ENCODE data around the gene PARD6G.

PARD6G gene

DNA sequence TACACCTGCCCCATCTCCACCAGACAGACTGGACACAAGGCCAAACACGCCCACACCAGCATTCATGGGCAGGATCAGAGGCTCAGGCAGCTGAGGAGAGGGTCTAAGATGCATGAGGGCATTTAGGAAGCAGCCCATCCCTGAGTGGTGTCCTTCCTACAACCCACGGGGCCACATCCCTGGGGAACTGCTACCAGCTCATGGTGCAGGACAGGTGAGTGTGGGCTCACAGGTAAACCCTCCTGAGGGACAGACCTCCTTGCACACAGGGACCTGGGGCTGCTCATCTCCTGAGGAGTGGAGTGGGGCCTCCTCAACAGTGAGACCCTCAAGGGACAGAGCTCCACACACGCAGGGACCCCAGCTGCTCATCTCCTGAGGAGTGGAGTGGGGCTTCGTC is 14.6 kb downstream of the PARD6G start:
- H3K4me3 ChIP-seq (ENCODE audit: low read depth, low read length): no peak overlapping the region
- DNase-seq (ENCODE audit: low read depth, low spot score): no peak
- TF ChIP-seq, protein P1, sequence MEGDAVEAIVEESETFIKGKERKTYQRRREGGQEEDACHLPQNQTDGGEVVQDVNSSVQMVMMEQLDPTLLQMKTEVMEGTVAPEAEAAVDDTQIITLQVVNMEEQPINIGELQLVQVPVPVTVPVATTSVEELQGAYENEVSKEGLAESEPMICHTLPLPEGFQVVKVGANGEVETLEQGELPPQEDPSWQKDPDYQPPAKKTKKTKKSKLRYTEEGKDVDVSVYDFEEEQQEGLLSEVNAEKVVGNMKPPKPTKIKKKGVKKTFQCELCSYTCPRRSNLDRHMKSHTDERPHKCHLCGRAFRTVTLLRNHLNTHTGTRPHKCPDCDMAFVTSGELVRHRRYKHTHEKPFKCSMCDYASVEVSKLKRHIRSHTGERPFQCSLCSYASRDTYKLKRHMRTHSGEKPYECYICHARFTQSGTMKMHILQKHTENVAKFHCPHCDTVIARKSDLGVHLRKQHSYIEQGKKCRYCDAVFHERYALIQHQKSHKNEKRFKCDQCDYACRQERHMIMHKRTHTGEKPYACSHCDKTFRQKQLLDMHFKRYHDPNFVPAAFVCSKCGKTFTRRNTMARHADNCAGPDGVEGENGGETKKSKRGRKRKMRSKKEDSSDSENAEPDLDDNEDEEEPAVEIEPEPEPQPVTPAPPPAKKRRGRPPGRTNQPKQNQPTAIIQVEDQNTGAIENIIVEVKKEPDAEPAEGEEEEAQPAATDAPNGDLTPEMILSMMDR (IDR thresholded peaks at IDR 0.05; ENCODE audit: low read depth, low read length): no peak
- in situ Hi-C loops (cut with HindIII; ENCODE audit: low sequenced_read_pairs): no loop called here

DNA sequence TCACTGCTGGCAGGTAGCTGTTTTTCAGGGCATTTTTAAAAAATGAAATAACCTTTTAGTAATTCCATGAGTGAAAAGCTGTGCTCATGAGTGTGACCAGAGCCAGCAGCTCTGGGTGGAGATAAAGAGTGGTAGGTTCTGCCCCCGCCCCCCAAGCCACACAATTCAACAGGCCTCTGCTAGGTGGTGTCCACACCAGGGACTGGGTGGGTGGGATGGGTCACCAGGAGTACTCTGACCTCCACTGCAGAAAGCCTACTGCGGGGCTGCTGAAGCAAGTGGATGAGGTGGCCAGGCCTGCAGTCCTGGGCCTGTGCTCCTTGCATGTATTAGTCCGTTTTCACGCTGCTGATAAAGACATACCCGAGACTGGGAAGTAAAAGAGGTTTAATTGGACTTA is 15.3 kb downstream of the PARD6G start:
- TF ChIP-seq, protein P1 (IDR thresholded peaks at IDR 0.05; ENCODE audit: low read depth, low read length): no peak
- in situ Hi-C loops (cut with HindIII; ENCODE audit: low sequenced_read_pairs): no loop called here
- DNase-seq (ENCODE audit: low read depth, low spot score): no peak

DNA sequence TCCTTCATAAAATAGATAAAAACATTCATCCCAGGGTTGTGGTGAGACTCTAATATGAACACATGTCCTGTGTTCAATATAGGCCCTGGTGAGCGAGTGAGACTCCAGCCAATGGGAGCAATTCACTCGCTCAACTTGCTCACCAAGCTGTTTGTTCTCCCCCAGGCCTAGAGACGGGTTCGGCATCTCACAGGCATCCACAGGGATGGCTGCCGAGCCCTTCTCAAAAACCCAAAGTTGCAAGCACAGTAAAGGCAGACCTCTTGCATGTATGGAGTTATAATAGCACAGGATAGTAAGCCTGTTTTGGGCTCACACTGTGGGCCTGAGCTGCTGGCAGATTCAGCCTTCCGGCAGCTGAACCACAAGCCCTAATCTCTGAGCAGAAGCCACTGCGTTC is 15.7 kb downstream of the PARD6G start:
- in situ Hi-C loops (cut with HindIII; ENCODE audit: low sequenced_read_pairs): no loop called here
- TF ChIP-seq, protein P1 (IDR thresholded peaks at IDR 0.05; ENCODE audit: low read depth, low read length): no peak
- DNase-seq (ENCODE audit: low read depth, low spot score): no peak
- no peak overlapping the region for H3K4me3 ChIP-seq (ENCODE audit: low read depth, low read length)

More for the DNA sequence above, 15.3 kb downstream of the PARD6G start:
- H3K4me3 ChIP-seq (ENCODE audit: low read depth, low read length): no peak overlapping the region

DNA sequence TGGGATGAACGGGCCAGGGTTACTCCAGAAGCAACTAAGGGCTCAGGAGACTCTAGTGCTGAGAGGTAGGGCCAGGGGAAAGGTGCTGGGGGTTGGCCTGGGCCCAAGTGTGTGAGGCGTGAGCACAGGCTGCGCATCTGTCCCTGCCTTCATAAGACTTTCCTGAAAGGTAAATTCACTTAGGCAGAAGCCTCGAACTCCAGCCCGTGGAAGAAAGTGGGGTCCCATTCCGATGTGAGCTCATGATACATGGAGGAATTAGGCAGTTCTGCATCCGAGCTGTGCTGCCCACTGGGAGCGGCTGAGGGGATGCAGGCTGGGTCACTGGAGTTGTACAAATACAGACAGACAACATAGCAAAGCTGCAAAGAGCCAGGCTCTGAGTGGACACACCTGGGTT is 16.2 kb downstream of the PARD6G start:
- TF ChIP-seq, protein P1 (IDR thresholded peaks at IDR 0.05; ENCODE audit: low read depth, low read length): no peak
- H3K4me3 ChIP-seq (ENCODE audit: low read depth, low read length): no peak overlapping the region
- in situ Hi-C loops (cut with HindIII; ENCODE audit: low sequenced_read_pairs): no loop called here
- DNase-seq (ENCODE audit: low read depth, low spot score): no peak

DNA sequence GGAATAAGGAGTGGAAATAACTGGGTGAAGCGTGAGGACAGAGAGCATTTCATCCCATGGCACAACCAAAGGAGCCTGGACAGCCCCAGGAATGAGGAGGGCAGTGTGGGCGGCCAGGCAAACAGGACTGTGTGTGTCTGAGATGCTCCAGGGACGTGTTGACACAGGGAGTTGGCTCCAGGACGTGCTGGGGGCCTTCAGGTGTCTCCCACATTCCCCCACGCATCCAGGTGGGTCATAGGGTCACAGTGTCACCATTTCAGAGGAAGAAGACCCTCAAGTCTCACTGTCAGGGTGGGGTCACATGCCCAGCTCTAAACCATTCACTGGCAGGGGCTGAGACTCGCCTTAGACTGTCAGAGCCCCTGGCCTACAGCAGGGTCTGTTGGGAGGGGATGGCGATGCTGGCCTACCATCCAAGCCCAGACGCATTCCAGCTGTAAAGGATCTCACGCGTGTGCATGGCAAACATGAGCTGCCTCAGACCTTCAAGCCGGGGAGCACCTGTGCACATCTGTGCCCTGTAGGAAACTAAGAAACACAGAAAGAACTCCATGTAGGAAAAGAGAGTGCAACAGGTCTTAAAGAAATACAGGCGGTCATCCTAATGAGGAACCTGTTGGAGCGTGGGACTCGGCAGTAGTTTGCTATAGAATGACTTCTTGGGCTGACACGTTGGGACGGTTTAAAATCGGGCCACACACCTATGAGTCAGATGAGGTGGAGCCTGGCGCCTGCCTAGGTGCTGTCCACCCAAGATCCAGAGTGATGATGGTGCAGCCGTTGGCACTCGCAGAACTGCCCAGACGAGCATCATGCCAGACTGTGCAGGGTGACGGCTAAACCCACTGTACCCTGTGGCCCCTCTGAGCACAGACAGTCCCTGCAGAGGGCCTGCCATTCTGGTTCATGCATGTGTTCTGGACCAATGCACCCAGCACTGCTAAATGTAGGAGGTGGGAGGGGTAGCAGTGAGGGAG is 17.3 kb downstream of the PARD6G start:
- H3K4me3 ChIP-seq (ENCODE audit: low read depth, low read length): no peak overlapping the region
- in situ Hi-C loops (cut with HindIII; ENCODE audit: low sequenced_read_pairs): no loop called here
- no peak for DNase-seq (ENCODE audit: low read depth, low spot score)
- TF ChIP-seq, protein P1 (IDR thresholded peaks at IDR 0.05; ENCODE audit: low read depth, low read length): no peak

DNA sequence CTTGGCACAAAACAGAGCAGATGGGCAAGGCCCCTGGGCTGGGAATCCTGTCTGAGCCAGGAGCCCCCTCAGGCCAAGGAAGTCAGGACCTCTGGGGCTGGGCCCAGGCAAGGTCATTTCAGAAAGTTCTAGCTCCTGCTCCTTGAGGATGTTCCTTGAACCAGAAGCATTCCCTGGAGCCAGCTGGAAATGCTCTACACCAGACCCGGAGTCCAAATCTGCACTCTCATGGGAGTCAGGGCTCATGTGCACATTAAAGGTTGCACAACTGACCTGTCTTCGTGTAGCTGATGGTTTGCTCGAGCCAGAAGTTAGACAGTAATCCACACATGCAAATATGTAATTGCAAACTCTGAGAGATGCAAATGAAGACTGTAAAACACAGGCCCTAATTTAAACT is 18.0 kb downstream of the PARD6G start:
- no peak for DNase-seq (ENCODE audit: low read depth, low spot score)
- TF ChIP-seq, protein P1 (IDR thresholded peaks at IDR 0.05; ENCODE audit: low read depth, low read length): no peak
- H3K4me3 ChIP-seq (ENCODE audit: low read depth, low read length): no peak overlapping the region
- in situ Hi-C loops (cut with HindIII; ENCODE audit: low sequenced_read_pairs): no loop called here
